C4-2B (cell line): ENCODE measurements around the gene RESP18.

Source experiments
- CTCF ChIP-seq: fragments of 450-650 bp; conservative IDR thresholded peaks from 2 replicates; pipeline ENCODE4 v1.5.1; 2017; ENCODE audit warnings: mild to moderate bottlenecking
- ZFX ChIP-seq: fragments of 450-650 bp; IDR thresholded peaks from 2 replicates; pipeline ENCODE4 v1.6.1; 2017

DNA sequence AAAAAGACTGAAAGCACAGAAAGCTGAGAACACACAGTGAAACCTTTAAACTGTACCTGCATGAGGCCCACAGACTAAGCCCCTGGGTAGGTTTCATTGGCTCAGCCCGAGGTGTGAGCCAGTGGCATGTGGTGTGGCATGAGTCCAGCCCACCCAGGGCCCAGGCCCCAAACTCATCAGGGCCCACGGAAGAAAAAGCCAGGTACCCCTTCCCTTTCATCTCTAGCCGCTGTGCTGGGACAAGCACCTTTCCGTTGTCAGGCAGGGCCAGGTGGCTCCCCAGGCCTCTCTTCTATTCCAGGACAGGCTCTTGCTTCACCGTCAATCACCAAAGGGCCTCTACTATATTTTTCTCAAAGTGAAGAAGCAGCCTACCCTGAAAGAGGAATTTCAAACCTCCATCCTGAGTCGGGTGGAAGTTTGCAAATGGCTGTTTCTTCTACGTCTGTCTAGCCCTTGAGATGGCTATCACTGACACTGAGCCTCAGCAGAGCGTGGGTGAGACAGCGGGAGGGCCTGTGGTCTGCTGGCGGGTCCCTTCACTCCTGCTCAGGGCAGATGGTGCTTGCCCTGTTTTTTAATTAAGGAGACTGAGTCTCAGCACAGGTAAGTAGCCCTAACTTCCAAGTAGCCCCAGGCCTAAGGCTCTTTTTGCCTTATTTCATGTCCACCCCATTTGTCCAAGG is 44.8 kb downstream of the RESP18 start:
- TF ChIP-seq CTCF, result no peak
- TF ChIP-seq ZFX, result no peak
